ENCODE results near the gene CARD19.
"Not testable (repeated sequence)": the region's sequence is repeated elsewhere in the genome, so short reads cannot be mapped to it uniquely, and the experiment has no call there.

The CARD19 gene

DNA sequence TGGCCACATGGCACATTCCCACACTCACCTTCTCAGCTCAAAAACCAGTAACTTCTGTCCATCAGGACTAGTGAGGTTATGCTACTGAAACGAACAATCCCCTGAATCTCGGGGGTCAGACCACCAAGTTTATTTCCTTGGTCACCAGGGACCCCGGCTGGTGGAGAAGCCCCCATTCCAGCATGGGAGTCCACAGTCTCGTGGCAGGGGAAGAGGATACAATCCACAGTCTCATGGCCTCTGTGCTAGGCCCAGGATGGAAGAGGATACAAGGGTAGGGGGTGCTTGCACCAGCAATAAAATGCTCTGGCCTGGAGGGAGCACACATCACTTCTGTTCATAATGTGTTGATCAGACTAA lies 7.4 kb upstream of the CARD19 start:
- DNase-seq (ENCODE audit: low spot score): no peak

DNA sequence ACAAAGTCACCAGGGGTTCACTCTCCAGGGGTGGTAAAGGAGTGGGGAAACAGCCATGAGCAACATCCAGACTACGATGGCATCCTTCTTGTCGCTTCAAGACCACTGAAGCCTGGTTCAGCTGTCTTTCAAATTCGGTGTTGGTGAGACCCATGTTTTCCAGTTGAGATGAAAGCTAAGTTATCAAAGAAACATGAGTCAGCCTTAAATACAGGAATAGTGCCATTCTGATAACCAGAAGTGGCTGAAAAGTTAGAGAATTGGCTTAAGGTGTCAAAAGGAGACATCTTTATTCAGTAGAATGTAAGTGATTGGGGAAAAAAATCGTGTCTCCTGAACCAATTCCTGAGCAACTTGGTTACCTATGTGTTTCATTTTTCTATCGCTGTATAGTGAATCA lies 7.0 kb upstream of the CARD19 start:
- no peak for DNase-seq (ENCODE audit: low spot score)

DNA sequence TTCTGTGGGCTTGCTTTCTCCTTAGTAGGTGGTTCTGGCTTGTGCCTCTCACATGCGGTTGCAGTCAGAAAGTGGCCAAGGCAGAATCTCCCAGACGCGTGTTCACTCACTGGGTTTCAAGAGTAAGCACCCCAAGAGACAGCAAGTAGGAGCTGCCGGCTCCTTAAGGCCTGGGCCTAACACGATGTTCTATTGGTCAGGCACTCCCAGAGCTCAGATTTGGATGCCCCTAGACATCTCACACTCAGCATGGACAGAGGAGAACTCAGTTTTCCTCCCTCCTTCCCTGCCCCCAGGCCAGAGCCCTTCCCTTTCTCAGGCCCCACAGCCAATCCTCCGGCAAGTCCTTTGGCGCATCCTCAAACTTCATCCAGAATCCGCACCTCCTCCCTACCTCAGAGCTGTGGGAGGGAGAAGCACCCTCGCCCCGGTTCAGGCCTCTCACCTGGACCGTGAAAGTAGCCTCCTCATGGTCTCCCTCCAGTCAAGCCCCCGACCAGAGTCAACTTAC lies 6.5 kb upstream of the CARD19 start:
- no peak for DNase-seq (ENCODE audit: low spot score)

GRCh38 chr9:93090091-93090655 lies 5.8 kb upstream of the CARD19 start:
- DNase-seq (ENCODE audit: low spot score): no peak

- no peak for DNase-seq (ENCODE audit: low spot score)
These were observed 5.0 kb upstream of the CARD19 start for GRCh38 chr9:93091056-93091452.

GRCh38 chr9:93091453-93092081 lies 4.5 kb upstream of the CARD19 start:
- DNase-seq (ENCODE audit: low spot score): peak; percentile 61

DNA sequence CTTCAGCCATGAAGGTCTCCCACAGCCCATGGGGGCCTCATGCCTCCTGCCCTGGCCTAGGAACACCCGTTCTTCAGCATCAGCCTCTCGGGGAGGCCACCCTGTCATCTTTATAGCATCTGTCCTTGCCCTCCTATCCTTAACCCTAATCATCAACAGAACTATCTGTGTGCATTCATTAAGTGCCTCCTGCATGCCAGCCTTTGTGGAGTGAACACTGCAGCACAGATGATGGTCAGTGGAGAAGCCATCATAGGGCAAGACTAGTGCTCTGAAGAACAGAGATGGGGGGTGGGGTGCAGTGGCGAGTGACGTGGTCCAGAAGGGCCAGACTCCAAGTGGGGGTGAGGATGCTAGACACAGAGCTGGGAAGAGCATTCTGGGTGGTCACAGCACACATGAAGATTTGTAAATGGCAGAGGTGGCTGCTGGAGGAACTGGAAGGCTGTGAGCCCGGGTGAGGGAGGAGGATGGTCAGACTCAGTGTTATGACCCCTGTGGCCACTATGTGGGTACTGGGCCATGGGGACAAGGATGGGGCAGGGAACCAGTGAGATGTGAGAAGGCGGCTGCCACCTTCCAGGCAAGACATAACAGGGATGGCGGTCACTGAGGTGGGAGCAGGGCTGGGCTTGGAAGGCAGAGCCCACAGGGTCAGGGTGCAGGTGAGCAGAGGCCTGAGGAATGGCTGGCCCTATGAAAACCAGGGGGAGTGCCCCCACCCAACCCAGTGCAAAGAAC lies 3.6 kb upstream of the CARD19 start:
- DNase-seq (ENCODE audit: low spot score): no peak

- DNase-seq (ENCODE audit: low spot score): no peak
These were observed 2.7 kb upstream of the CARD19 start for GRCh38 chr9:93093127-93093876.

DNA sequence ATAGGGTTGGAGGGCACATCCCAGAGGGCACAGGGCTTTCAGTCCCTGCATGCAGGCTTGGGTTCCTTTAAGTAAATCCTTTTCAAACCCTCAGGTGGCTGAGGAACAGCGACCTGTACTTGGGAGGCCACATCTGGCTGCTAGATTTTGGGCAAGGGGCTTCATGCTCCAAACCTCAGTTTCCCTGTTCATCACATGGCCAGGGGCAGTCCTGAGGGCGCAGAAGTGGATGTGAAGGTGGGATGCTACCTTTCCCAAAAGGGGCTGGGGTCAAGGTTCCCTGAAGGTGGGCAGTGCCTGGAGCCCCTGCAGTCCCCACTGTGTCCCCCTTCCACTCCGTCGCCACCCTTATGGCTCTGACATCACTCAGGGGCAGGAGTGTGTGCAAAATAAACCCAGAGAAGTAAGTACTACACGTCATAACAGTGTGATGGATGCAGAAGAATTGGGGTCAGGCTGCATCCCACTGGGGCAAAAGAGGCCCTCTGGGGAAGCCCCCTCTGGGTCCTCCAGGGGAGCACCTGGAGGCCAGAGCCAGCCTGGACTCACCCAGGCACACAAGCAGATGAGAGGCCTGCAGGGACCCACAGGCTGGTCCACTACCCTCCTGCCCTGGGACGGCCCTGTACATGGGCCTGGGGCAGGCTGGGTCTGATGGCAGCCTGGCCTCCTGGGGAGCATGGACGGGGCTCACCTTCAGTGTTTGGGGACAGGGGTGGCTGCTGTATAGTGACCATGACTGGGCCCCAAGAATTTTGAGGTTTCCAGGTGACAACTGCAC lies 1.9 kb upstream of the CARD19 start:
- no peak for DNase-seq (ENCODE audit: low spot score)

- no peak for DNase-seq (ENCODE audit: low spot score)
These were observed 1.3 kb upstream of the CARD19 start for GRCh38 chr9:93094658-93095204.

GRCh38 chr9:93095205-93096130 lies 549 bp upstream of the CARD19 start:
- peak; percentile 99 for DNase-seq (ENCODE audit: low spot score)

- no peak for DNase-seq (ENCODE audit: low spot score)
These were observed 880 bp downstream of the CARD19 start for GRCh38 chr9:93096811-93097382.

- no peak for DNase-seq (ENCODE audit: low spot score)
These were observed 1.6 kb downstream of the CARD19 start for GRCh38 chr9:93097511-93098201.

DNA sequence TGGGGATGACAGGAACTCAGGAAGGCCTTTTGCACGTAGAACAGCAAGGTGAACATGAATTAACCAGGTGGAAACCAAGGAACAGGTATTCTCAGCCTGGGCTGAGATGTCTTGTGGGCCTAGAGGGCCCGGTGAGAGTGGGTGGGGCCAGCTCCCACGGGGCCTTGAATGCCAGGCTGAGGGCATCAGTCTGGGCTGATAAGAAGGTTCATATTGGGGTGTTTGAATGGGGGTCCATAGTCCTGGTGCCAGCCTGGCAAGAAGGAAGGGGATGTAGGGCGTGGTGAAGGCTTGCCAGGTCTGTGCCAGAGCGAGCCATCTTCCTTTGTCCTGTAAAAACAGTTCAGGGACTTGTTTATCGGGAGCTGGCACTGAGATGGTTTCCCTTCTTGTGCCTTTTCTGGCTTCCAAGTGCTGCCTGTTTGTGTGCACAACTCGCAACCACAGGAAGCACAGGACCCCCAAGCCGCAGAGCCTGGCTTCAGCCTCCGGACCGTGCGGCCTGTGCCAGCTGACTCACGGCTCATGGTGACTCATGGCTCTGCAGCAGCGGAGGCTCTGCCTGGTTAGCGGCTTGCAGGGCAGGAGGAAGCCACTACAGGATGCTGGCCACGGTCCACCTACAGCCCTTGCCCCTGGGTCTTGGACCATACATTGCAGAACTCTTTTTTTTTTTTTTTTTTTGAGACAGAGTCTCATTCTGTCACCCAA lies 2.4 kb downstream of the CARD19 start:
- peak; percentile 93 for DNase-seq (ENCODE audit: low spot score)

DNA sequence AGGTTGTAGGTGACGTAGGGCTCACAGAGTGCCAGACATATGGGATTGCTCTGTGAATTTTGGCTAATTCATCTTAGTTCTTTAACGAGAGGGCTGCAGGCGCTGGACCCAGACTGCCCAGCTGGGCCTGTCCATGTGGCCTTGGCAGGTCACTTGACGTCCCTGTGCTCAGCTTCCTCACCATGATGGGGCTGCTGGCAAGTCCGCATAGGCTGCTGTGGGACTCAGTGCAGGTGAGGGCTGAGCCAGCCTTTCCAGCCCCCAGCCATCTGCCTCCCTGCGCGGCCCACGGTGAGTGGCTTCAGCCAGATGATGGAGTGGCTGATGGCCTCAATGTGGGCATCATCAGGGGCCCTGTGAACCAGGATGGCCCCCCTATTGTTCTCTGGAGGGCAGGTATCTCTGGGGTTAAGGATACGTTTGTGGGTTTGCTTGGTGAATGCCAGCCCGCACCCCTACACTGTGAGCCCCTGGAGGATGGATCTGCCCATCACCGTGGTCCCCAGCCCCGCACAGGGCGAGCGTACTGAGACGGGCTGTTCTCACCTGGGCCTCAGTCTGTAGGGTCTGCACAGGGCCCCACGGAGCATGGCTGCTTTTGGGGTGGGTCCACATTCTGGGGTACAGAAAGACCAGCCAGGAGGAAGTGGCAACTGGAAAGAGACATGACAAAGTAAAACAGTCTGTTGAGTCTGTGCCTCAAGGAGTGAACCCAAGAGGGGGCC lies 3.7 kb downstream of the CARD19 start:
- no peak for DNase-seq (ENCODE audit: low spot score)

DNA sequence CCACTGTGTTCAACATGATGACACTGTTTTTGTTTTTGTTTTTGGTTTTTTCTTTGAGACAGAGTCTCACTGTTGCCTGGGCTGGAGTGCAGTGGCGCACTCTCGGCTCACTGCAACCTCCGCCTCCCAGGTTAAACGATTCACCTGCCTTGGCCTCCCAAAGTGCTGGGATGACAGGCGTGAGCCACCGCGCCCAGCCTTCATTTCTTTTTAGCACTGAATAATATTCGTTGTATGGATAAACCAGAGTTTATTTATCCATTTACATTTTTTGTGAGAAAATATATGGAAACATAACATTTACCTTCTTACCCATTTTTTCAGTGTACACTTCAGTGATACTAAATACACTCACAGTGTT lies 4.2 kb downstream of the CARD19 start:
- DNase-seq (ENCODE audit: low spot score): no peak

- DNase-seq (ENCODE audit: low spot score): not testable (repeated sequence)
These were observed 5.1 kb downstream of the CARD19 start for GRCh38 chr9:93101086-93101485.

- DNase-seq (ENCODE audit: low spot score): no peak
These were observed 9.6 kb downstream of the CARD19 start for GRCh38 chr9:93105620-93106019.

All from AG08396 (cell line).